ENCODE data around the gene SMLR1. TPM values are rescaled to one million over a fixed set of nuclear protein-coding genes. Genes with fewer than 3 reads are reported as not detected.

Gene SMLR1
- total and polyA plus RNA-seq, 9 of the 15 experiments (the other 6 are each of a cell fraction or from before 2014, with no cell fraction given): not detected

DNA sequence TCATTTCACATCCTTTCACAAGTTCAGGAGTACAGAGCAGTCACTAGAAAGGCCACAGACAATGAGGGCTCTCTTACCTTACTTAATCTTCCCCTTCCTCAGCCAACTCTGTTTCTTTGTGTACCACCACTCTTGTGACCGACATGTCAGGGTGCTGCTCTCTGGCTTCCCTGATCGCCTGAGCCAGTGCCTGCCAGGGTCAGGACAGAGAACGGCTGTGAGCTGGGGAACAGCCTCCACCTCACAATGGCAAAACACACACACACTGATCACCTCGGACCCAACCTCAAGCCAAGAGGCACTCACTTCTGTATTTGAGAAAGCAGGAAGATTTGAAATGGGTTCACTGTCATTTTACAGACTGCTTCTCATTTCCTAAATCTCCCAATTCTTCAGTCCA lies 30.8 kb downstream of the SMLR1 start (continued):
- TF ChIP-seq, protein P1, sequence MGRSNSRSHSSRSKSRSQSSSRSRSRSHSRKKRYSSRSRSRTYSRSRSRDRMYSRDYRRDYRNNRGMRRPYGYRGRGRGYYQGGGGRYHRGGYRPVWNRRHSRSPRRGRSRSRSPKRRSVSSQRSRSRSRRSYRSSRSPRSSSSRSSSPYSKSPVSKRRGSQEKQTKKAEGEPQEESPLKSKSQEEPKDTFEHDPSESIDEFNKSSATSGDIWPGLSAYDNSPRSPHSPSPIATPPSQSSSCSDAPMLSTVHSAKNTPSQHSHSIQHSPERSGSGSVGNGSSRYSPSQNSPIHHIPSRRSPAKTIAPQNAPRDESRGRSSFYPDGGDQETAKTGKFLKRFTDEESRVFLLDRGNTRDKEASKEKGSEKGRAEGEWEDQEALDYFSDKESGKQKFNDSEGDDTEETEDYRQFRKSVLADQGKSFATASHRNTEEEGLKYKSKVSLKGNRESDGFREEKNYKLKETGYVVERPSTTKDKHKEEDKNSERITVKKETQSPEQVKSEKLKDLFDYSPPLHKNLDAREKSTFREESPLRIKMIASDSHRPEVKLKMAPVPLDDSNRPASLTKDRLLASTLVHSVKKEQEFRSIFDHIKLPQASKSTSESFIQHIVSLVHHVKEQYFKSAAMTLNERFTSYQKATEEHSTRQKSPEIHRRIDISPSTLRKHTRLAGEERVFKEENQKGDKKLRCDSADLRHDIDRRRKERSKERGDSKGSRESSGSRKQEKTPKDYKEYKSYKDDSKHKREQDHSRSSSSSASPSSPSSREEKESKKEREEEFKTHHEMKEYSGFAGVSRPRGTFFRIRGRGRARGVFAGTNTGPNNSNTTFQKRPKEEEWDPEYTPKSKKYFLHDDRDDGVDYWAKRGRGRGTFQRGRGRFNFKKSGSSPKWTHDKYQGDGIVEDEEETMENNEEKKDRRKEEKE (IDR thresholded peaks at IDR 0.05; ENCODE audit: borderline replicate concordance in 1 of 2, control insufficient read depth in 1 of 2, low read depth in 2 of 2, low read length in 1 of 2): no peak
- TF ChIP-seq NFATC3 (IDR thresholded peaks at IDR 0.05) (no peak), ARNT (IDR thresholded peaks at IDR 0.05) (no peak), NELFE (IDR thresholded peaks at IDR 0.05; ENCODE audit: insufficient read depth, insufficient read length) (no peak)

DNA sequence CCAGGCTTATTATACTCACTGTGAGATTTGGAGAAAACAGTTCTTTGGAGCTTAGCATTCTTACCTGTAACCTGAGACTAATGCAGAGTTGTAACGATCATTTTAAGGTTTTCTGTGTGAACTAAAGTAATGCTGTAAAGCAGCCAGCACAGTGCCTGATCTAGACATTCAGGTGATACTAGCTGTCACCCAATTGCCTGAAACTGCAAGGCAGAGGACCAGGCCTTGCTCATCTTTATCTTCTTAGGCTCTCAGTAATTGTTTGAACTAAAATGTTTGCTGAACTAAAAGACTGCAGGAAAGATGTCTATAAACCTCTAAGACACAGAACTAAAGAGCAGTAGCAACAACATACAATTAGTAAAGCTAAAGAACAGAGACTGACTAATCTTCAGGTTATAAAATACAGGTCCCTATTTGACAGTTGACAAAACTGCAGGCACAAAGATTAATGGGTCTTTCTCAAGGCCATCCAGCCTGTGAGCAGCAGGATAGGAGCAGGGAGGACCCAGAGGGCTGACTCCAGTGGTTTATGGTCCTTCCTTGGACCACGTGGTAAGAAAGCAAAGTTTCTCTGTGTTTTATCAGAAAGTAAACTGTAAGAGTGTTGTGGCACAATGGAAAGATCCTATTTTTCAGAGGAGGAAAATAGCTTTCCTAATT lies 31.4 kb downstream of the SMLR1 start:
- Histone ChIP-seq H3K9me3 (replicated peaks; ENCODE audit: control insufficient read depth, insufficient read depth, low read depth, low read length) (no peaks in the 10 kb centered on the region), H3K9ac (ENCODE audit: insufficient read depth in 1 of 2, low read depth in 2 of 2, low read length in 2 of 2) (no peak overlapping the region), H3K4me2 (ENCODE audit: insufficient read depth, low read length) (no peak overlapping the region), H4K20me1 (replicated peaks; ENCODE audit: control insufficient read depth, insufficient read depth, low read length) (no peaks in the 10 kb centered on the region), H3K9me1 (ENCODE audit: control insufficient read depth, insufficient read depth, low read length) (no peaks in the 10 kb centered on the region), H3K27ac (ENCODE audit: extremely low read depth, low read depth, low read length) (no peak overlapping the region), H3K4me3 (no peak overlapping the region), H3K4me1 (replicated peaks in 1 of 2; ENCODE audit: control insufficient read depth in 2 of 2, insufficient read depth in 2 of 2, low read length in 2 of 2) (no peaks in the 10 kb centered on the region), H3K27me3 (ENCODE audit: control insufficient read depth in 2 of 2, insufficient read depth in 2 of 2, low read length in 2 of 2) (no peaks in the 10 kb centered on the region), H3K36me3 (ENCODE audit: control insufficient read depth, insufficient read depth, low read length) (peaks cover 5% of the 10 kb centered on the region; the same call in 1 of the 3 replicates), H3K79me2 (ENCODE audit: control insufficient read depth, insufficient read depth, low read length) (no peaks in the 10 kb centered on the region), H2AFZ (ENCODE audit: low read depth, low read length) (no peak overlapping the region)
- FAIRE-seq (no peak), DNase-seq (ENCODE audit: extremely low read depth in 1 of 4, low spot score in 3 of 4) (no peak), ATAC-seq (no peak)
- no TSS peak for BruUV-seq (replicated peaks)
- TF ChIP-seq SMAD3 (CRISPR knock-in tag; conservative IDR thresholded peaks at IDR 0.05) (no peak), ZNF785 (CRISPR knock-in tag; IDR thresholded peaks at IDR 0.05) (no peak), DNMT1 (IDR thresholded peaks at IDR 0.05) (no peak), TGIF2 (CRISPR knock-in tag; IDR thresholded peaks at IDR 0.05) (no peak)
- intact Hi-C loops (cut with micrococcal nuclease): no loop called here
- POLR2A ChIA-PET: interaction anchor here (1.0 kb wide), 1 partner anchor 13 kb away, joined by 3 read pairs; no protein-coding TSS in a partner anchor
- CTCF ChIA-PET (ENCODE audit: low intra/inter-chr PET ratio): no interaction called here
- 18% methylated on average over 2 of the region's 2 CpGs for WGBS (ENCODE audit: insufficient coverage, low coverage, missing lambda C conversion rate)
- in situ Hi-C loops (cut with MboI): no loop called here

All from K562 (cell line).